HL-60 (cell line): Measurements from ENCODE around the gene ADAMTSL3.

Experiments used
- CTCF ChIP-seq: IDR thresholded peaks from one replicate; pipeline ENCODE4 v1.5.1; 2011; ENCODE audit warnings: low read length, control low read depth, inconsistent platforms; ENCODE audit not compliant: insufficient read depth
- GABPA ChIP-seq: IDR thresholded peaks from 2 replicates; pipeline ENCODE4 v1.6.1; 2012; ENCODE audit warnings: low read depth
- POLR2AphosphoS5 ChIP-seq: IDR thresholded peaks from 2 replicates; pipeline ENCODE4 v1.6.1; 2012; ENCODE audit warnings: low read depth
- REST ChIP-seq: IDR thresholded peaks from 2 replicates; pipeline ENCODE4 v1.6.1; 2012; ENCODE audit warnings: low read depth; ENCODE audit not compliant: insufficient replicate concordance
- SPI1 ChIP-seq: IDR thresholded peaks from 2 replicates; pipeline ENCODE4 v1.6.1; 2012; ENCODE audit warnings: low read depth, mild to moderate bottlenecking, borderline replicate concordance

- TF ChIP-seq CTCF = no peak
- no peak for TF ChIP-seq REST
- no peak for TF ChIP-seq POLR2AphosphoS5
- no peak for TF ChIP-seq GABPA
- TF ChIP-seq SPI1 = no peak
Observed at GRCh38 chr15:83904107-83905040, 250.5 kb downstream of the ADAMTSL3 start.
